ENCODE measurements around the gene GALNT18.

Gene GALNT18

GRCh38 chr11:11558826-11559225 is 63.0 kb downstream of the GALNT18 start:
- no peak for TF ChIP-seq TEAD4 (IDR thresholded peaks at IDR 0.05)
- no peak for TF ChIP-seq RAD21 (IDR thresholded peaks at IDR 0.05; ENCODE audit: low read depth)
- TF ChIP-seq MAX (IDR thresholded peaks at IDR 0.05), result no peak
- TF ChIP-seq NFIC (IDR thresholded peaks at IDR 0.05), result no peak
- TF ChIP-seq EP300 (IDR thresholded peaks at IDR 0.05; ENCODE audit: borderline replicate concordance), result no peak

- no peak for TF ChIP-seq ZBTB7A (IDR thresholded peaks at IDR 0.05; ENCODE audit: low read depth)
- TF ChIP-seq EGR1 (IDR thresholded peaks at IDR 0.05), result no peak
- no peak for TF ChIP-seq TCF12 (IDR thresholded peaks at IDR 0.05; ENCODE audit: low read depth)
- TF ChIP-seq MAX (IDR thresholded peaks at IDR 0.05), result no peak
- no peak for TF ChIP-seq TEAD4 (IDR thresholded peaks at IDR 0.05)
- TF ChIP-seq YY1 (IDR thresholded peaks at IDR 0.05; ENCODE audit: low read depth), result no peak
- no peak for TF ChIP-seq NFIC (IDR thresholded peaks at IDR 0.05)
- TF ChIP-seq CREB1 (IDR thresholded peaks at IDR 0.05; ENCODE audit: low read depth), result no peak
- TF ChIP-seq RAD21 (IDR thresholded peaks at IDR 0.05; ENCODE audit: low read depth), result no peak
- TF ChIP-seq USF1 (IDR thresholded peaks at IDR 0.05), result no peak
- no peak for TF ChIP-seq CEBPB (IDR thresholded peaks at IDR 0.05)
- no peak for TF ChIP-seq EP300 (IDR thresholded peaks at IDR 0.05; ENCODE audit: borderline replicate concordance)
- no peak for TF ChIP-seq TAF1 (IDR thresholded peaks at IDR 0.05; ENCODE audit: low read depth)
- no peak for TF ChIP-seq REST (IDR thresholded peaks at IDR 0.05; ENCODE audit: low read depth)
- no peak for TF ChIP-seq FOXM1 (IDR thresholded peaks at IDR 0.05; ENCODE audit: borderline replicate concordance, low read depth)
Observed at GRCh38 chr11:11558396-11558795, 63.4 kb downstream of the GALNT18 start.

GRCh38 chr11:11555208-11555607 is 66.6 kb downstream of the GALNT18 start:
- TF ChIP-seq USF1 (IDR thresholded peaks at IDR 0.05) (peak; percentile 45; the same call in 1 of the 2 replicates), CEBPB (IDR thresholded peaks at IDR 0.05) (no peak)

GRCh38 chr11:11553573-11553972 is 68.2 kb downstream of the GALNT18 start:
- no peak for TF ChIP-seq USF1 (IDR thresholded peaks at IDR 0.05)
- no peak for TF ChIP-seq TEAD4 (IDR thresholded peaks at IDR 0.05)
- TF ChIP-seq EGR1 (IDR thresholded peaks at IDR 0.05), result no peak
- TF ChIP-seq REST (IDR thresholded peaks at IDR 0.05; ENCODE audit: low read depth), result no peak
- TF ChIP-seq CREB1 (IDR thresholded peaks at IDR 0.05; ENCODE audit: low read depth), result no peak
- TF ChIP-seq MAX (IDR thresholded peaks at IDR 0.05), result no peak
- no peak for TF ChIP-seq ZBTB7A (IDR thresholded peaks at IDR 0.05; ENCODE audit: low read depth)
- no peak for TF ChIP-seq CEBPB (IDR thresholded peaks at IDR 0.05)
- TF ChIP-seq EP300 (IDR thresholded peaks at IDR 0.05; ENCODE audit: borderline replicate concordance), result no peak
- no peak for TF ChIP-seq YY1 (IDR thresholded peaks at IDR 0.05; ENCODE audit: low read depth)
- no peak for TF ChIP-seq TCF12 (IDR thresholded peaks at IDR 0.05; ENCODE audit: low read depth)
- no peak for TF ChIP-seq TAF1 (IDR thresholded peaks at IDR 0.05; ENCODE audit: low read depth)
- no peak for TF ChIP-seq FOXM1 (IDR thresholded peaks at IDR 0.05; ENCODE audit: borderline replicate concordance, low read depth)
- no peak for TF ChIP-seq NFIC (IDR thresholded peaks at IDR 0.05)
- no peak for TF ChIP-seq RAD21 (IDR thresholded peaks at IDR 0.05; ENCODE audit: low read depth)

GRCh38 chr11:11552529-11553087 is 69.2 kb downstream of the GALNT18 start:
- TF ChIP-seq CEBPB (IDR thresholded peaks at IDR 0.05) (no peak), MAX (IDR thresholded peaks at IDR 0.05) (no peak), EGR1 (IDR thresholded peaks at IDR 0.05) (no peak), CREB1 (IDR thresholded peaks at IDR 0.05; ENCODE audit: low read depth) (no peak), FOXM1 (IDR thresholded peaks at IDR 0.05; ENCODE audit: borderline replicate concordance, low read depth) (no peak), NFIC (IDR thresholded peaks at IDR 0.05) (no peak), RAD21 (IDR thresholded peaks at IDR 0.05; ENCODE audit: low read depth) (no peak), ZBTB7A (IDR thresholded peaks at IDR 0.05; ENCODE audit: low read depth) (no peak), REST (IDR thresholded peaks at IDR 0.05; ENCODE audit: low read depth) (no peak), TCF12 (IDR thresholded peaks at IDR 0.05; ENCODE audit: low read depth) (no peak), EP300 (IDR thresholded peaks at IDR 0.05; ENCODE audit: borderline replicate concordance) (no peak), TAF1 (IDR thresholded peaks at IDR 0.05; ENCODE audit: low read depth) (no peak), USF1 (IDR thresholded peaks at IDR 0.05) (no peak), YY1 (IDR thresholded peaks at IDR 0.05; ENCODE audit: low read depth) (no peak)

All from Ishikawa (cell line).